Measurements from ENCODE around the gene CEP295NL. TPM values are rescaled to one million over a fixed set of nuclear protein-coding genes. Genes with fewer than 3 reads are reported as not detected.

The CEP295NL gene
- total and polyA plus RNA-seq, 5 donors: 0.57 to 1.3 (median 0.92) TPM

DNA sequence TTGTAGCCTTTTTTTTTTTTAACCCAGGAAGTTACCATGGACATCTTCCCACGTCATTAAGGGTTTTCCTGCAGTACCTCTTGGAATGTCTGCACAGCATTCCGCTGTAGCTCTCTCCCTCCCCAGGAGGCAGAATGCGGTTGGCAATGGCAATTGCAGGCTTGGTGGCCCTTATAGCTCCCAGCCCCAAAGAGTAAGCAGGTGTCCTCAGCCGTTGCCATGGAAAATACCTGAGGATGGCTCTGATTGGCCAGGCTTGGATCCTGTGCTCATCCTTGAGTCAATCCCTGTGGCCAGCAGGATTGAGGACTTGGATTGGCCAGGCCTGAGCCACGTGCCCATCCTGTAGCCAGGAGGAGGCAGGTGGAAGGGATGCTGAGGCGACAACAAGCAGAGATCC lies 37.7 kb upstream of the CEP295NL start:
- Histone ChIP-seq H3K27me3 (ENCODE audit: control insufficient read depth, insufficient read depth) (no peaks in the 10 kb centered on the region), H3K4me1 (ENCODE audit: control insufficient read depth, insufficient read depth, low read length) (no peaks in the 10 kb centered on the region), H3K9me3 (ENCODE audit: control insufficient read depth, low read length) (no peaks in the 10 kb centered on the region), H3K27ac (ENCODE audit: low read length) (no peak overlapping the region), H3K4me3 (ENCODE audit: low read length) (no peak overlapping the region)
- no peak for ATAC-seq
- intact Hi-C loops (cut with DNase I): no loop called here
- peak in 1 of 3 donors; percentile 16 for DNase-seq
- WGBS: 66% methylated on average over 6 of the region's 6 CpGs

DNA sequence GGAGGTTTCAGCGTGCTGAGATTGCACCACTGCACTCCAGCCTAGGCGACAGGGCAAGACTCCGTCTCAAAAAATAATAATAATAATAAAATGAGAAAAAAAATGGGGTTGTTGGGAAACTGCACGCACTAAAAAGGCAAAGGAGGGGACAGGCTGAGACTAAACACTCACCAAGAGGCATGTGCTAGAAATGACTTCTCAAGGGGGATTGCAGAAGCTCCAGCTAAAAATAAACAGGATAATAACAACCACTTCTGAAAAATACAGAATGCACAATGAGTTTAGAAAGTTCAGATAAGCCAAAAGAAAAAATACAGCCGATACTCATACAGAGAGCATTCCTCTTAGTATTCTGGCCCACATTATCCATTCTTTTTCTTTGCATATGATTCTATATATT lies 37.3 kb upstream of the CEP295NL start:
- H3K4me1 ChIP-seq (ENCODE audit: control insufficient read depth, insufficient read depth, low read length): no peaks in the 10 kb centered on the region
- 67% methylated on average over 5 of the region's 5 CpGs for WGBS
- intact Hi-C loops (cut with DNase I): no loop called here
- DNase-seq (no peak), ATAC-seq (no peak)
- no peaks in the 10 kb centered on the region for H3K27me3 ChIP-seq (ENCODE audit: control insufficient read depth, insufficient read depth)
- H3K9me3 ChIP-seq (ENCODE audit: control insufficient read depth, low read length): no peaks in the 10 kb centered on the region
- H3K4me3 ChIP-seq (ENCODE audit: low read length): no peak overlapping the region
- H3K27ac ChIP-seq (ENCODE audit: low read length): no peak overlapping the region

- no peak overlapping the region for H3K27ac ChIP-seq (ENCODE audit: low read length)
- intact Hi-C loops (cut with DNase I): no loop called here
- 61% methylated on average over 6 of the region's 6 CpGs for WGBS
- no peak overlapping the region for H3K4me3 ChIP-seq (ENCODE audit: low read length)
- peak in 1 of 3 donors; percentile 45 for DNase-seq
- H3K4me1 ChIP-seq (ENCODE audit: control insufficient read depth, insufficient read depth, low read length): no peaks in the 10 kb centered on the region
- H3K9me3 ChIP-seq (ENCODE audit: control insufficient read depth, low read length): no peaks in the 10 kb centered on the region
- no peaks in the 10 kb centered on the region for H3K27me3 ChIP-seq (ENCODE audit: control insufficient read depth, insufficient read depth)
- no peak for ATAC-seq
These were observed 36.6 kb upstream of the CEP295NL start for GRCh38 chr17:78939615-78940014.

DNA sequence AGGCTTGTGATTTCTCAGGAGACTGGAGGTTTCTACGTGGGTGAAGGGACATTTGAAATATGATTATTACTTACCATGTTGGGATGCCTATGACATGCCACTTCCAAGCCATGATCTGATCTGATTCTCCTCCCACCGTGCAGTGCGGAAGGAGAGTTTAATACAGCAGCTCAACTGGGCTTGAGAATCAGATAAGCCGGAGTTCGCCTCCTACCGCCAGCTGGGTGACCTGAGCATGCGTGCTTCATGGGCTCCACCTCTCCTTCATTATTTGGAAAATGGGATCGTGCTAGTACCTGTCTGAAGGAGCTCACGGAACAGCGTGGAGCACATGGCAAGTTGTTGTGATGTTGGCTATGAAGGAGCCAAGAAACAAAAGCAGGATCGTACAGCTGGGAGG lies 34.6 kb upstream of the CEP295NL start:
- Histone ChIP-seq H3K27me3 (ENCODE audit: control insufficient read depth, insufficient read depth) (no peaks in the 10 kb centered on the region), H3K27ac (ENCODE audit: low read length) (no peak overlapping the region), H3K4me1 (ENCODE audit: control insufficient read depth, insufficient read depth, low read length) (peaks cover 4% of the 10 kb centered on the region), H3K9me3 (ENCODE audit: control insufficient read depth, low read length) (no peaks in the 10 kb centered on the region), H3K4me3 (ENCODE audit: low read length) (no peak overlapping the region)
- no peak for ATAC-seq
- intact Hi-C loops (cut with DNase I): no loop called here
- 84% methylated on average over 11 of the region's 11 CpGs for WGBS
- no peak for DNase-seq

- Histone ChIP-seq H3K9me3 (ENCODE audit: control insufficient read depth, low read length) (no peaks in the 10 kb centered on the region), H3K4me3 (ENCODE audit: low read length) (no peak overlapping the region), H3K27me3 (ENCODE audit: control insufficient read depth, insufficient read depth) (no peaks in the 10 kb centered on the region), H3K27ac (ENCODE audit: low read length) (no peak overlapping the region), H3K4me1 (ENCODE audit: control insufficient read depth, insufficient read depth, low read length) (peaks cover 4% of the 10 kb centered on the region)
- WGBS: 72% methylated on average over 33 of the region's 33 CpGs
- DNase-seq: peak; percentile 80 to 83 (median 82)
- intact Hi-C loops (cut with DNase I): no loop called here
- peak; percentile 27 to 47 for ATAC-seq
These were observed 32.7 kb upstream of the CEP295NL start for GRCh38 chr17:78935419-78936323.

DNA sequence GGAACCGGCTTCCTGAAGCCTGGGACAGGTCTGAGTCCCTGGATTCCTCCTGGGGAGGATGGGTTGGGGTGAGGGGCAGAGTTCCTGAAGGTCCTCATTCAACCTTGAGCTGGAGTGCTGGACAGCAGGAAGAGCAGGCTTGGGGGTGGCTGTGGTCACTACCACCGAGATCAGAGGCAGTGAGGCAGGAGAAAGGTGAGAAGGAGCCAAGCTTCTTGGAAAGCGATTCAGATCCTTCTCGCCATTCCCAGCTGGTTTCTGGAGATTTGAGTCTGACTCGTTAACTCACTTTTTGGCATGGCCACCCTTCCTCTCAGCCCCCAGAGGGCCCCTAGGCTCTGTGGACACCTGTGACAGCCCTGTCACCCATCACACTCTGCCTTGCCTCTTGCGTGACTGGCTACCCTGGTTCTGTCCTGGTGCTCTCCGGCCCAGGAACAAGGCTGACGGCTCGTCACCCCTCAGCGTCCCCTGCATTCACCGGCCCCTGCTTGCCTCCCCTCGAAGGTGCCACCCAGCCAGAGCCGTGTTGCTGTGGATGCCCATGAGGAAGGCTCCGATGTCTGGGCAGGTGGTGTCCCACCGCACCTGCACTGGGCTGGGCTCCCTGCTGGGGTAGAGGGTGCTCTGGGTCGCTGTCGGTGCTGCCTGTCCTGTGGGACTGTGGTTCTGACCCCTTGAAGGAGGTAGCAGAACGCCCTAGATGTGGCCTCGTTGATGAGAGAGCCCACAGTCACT lies 31.8 kb upstream of the CEP295NL start:
- Histone ChIP-seq H3K4me3 (ENCODE audit: low read length) (no peak overlapping the region), H3K4me1 (ENCODE audit: control insufficient read depth, insufficient read depth, low read length) (peaks cover 6% of the 10 kb centered on the region), H3K27ac (ENCODE audit: low read length) (peak overlapping the region; percentile 68), H3K27me3 (ENCODE audit: control insufficient read depth, insufficient read depth) (no peaks in the 10 kb centered on the region), H3K9me3 (ENCODE audit: control insufficient read depth, low read length) (no peaks in the 10 kb centered on the region)
- DNase-seq (peak in 1 of 3 donors; percentile 36), ATAC-seq (no peak)
- 76% methylated on average over 19 of the region's 19 CpGs for WGBS
- intact Hi-C loops (cut with DNase I): no loop called here

DNA sequence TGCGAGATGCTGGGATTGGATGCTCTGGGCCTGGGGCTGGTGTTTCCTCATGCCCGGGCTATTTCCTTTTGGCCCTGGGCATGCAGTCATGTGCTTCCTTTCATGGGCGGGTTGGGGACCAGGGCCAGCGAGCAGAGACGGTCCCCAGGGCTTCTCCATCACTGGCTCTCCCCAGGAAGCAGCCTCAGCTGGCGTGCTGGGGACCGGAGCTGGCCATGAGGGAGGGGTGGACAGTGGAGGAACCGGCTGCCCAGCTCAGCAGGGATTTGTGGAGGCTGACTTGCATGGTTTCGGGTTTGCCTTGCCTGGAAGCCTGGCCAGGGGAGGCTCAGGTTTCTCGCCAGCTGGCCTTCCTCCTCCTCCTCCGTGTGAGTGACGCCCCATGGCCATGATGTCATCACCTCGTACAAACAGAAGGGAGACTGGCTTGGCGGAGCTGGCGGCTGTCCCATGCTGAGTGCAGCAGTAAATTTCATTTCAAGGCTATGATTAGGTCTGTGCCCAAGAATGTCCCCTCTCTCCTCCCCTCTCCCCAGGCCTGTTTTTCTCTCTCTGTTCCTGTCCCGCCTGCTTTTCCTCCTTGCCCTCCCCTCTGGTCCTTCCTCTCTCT lies 31.1 kb upstream of the CEP295NL start:
- Histone ChIP-seq H3K27ac (ENCODE audit: low read length) (peak overlapping the region; percentile 68), H3K27me3 (ENCODE audit: control insufficient read depth, insufficient read depth) (no peaks in the 10 kb centered on the region), H3K4me1 (ENCODE audit: control insufficient read depth, insufficient read depth, low read length) (peaks cover 6% of the 10 kb centered on the region), H3K4me3 (ENCODE audit: low read length) (no peak overlapping the region), H3K9me3 (ENCODE audit: control insufficient read depth, low read length) (no peaks in the 10 kb centered on the region)
- DNase-seq (peak; percentile 97 to 99 (median 98)), ATAC-seq (peak; percentile 86 to 93)
- intact Hi-C loops (cut with DNase I): no loop called here
- WGBS: 4% methylated on average over 16 of the region's 16 CpGs

DNA sequence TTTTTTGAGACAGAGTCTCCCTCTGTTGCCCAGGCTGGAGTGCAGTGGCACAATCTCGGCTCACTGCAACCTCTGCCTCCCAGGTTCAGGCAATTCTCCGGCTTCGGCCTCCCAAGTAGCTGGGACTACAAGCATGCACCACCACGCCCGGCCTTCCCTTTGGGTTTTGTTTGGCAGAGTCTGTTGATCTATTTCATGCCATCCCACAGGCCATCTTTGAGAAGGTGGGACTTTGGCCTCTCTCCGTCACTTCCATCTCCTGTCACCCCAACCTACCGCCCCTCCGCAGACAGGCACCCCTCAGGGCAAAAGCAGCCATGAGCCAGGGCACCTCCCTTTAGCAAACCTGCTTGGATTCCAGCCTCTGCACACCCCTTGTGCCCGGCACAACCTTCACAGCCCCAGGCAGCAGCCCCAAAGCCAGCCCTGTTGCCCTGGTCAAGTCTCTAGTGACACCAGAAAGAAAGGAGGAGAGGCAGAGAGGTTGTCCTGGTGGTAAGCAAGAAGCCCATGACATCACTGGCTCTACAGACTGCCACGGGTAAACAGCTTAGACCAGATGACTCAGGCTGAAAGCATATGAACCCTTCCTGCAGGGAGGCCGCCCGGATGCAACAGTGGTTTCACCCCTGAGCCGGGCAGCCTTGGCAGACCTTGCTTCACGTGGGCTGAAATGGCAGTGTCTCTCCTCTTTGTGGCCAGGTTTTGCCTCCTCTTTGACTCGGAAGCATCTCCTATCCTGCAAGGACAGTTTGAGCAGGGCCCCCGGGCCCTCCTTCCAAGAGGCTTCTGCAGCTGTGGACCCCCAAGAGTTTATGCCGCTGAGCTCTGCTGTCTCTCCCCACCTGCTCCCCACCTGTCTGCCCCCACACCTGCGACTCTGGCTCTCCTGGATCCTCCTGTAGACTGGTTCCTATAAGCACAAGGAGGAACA lies 30.3 kb upstream of the CEP295NL start:
- no peaks in the 10 kb centered on the region for H3K27me3 ChIP-seq (ENCODE audit: control insufficient read depth, insufficient read depth)
- DNase-seq: peak; percentile 56 to 76 (median 67)
- intact Hi-C loops (cut with DNase I): no loop called here
- H3K4me1 ChIP-seq (ENCODE audit: control insufficient read depth, insufficient read depth, low read length): peaks cover 6% of the 10 kb centered on the region
- H3K9me3 ChIP-seq (ENCODE audit: control insufficient read depth, low read length): no peaks in the 10 kb centered on the region
- H3K4me3 ChIP-seq (ENCODE audit: low read length): no peak overlapping the region
- 68% methylated on average over 18 of the region's 18 CpGs for WGBS
- H3K27ac ChIP-seq (ENCODE audit: low read length): peak overlapping the region; percentile 68
- peak; percentile 27 to 63 for ATAC-seq

- intact Hi-C loops (cut with DNase I): loop anchor here in 2 of 4 donors (10.0 kb wide), 1 partner anchor 65 kb away; no protein-coding TSS in a partner anchor
- no peak for DNase-seq
- no peak for ATAC-seq
- no peak overlapping the region for H3K4me3 ChIP-seq (ENCODE audit: low read length)
- H3K27me3 ChIP-seq (ENCODE audit: control insufficient read depth, insufficient read depth): no peaks in the 10 kb centered on the region
- peak overlapping the region; percentile 22 for H3K27ac ChIP-seq (ENCODE audit: low read length)
- no peaks in the 10 kb centered on the region for H3K9me3 ChIP-seq (ENCODE audit: control insufficient read depth, low read length)
- H3K4me1 ChIP-seq (ENCODE audit: control insufficient read depth, insufficient read depth, low read length): peaks cover 6% of the 10 kb centered on the region
- 38% methylated on average over 31 of the region's 31 CpGs for WGBS
These were observed 27.1 kb upstream of the CEP295NL start for GRCh38 chr17:78929908-78930775.

Data from right cardiac atrium (tissue), 5 donors.